HCT116 (cell line): Measurements from ENCODE around the gene GRM4. TPM values are rescaled to one million over a fixed set of nuclear protein-coding genes. Genes with fewer than 3 reads are reported as not detected.

Experiments
- ATAC-seq: fragments of 200-7000 bp; cut with Tn5 transposase; 2 replicates; pipeline ENCODE4 v1.9.1; 2020; ENCODE audit warnings: mild to moderate bottlenecking, moderate library complexity
- BruUV-seq: library from RNA; stranded (reverse); fragments of 400-500 nt; replicated peaks from 2 replicates; lab custom pipeline; 2021; lab: Mats Ljungman, UMichigan
- CTCF ChIA-PET: fragments of 300-600 bp; sonication (Branson Sonifier 250); formaldehyde crosslinking; loops from one replicate; lab custom pipeline; 2021; ENCODE audit warnings: antibody characterized with exemption; lab: Charles Lee
- POLR2A ChIA-PET: fragments of 300-600, 350-600 bp; sonication (Branson Sonifier 250); formaldehyde crosslinking; loops from one replicate; lab custom pipeline; 2021; ENCODE audit warnings: antibody characterized with exemption; lab: Charles Lee
- RAD21 ChIA-PET, 2 experiments: fragments of 300-600 bp; sonication (Branson Sonifier 250); formaldehyde crosslinking; loops; one replicate each; lab custom pipeline; 2023; ENCODE audit warnings: low total read pairs in 2 of 2; ENCODE audit not compliant: uncharacterized antibody in 2 of 2, unreplicated experiment in 2 of 2, low non-redundant PET in 1 of 2; lab: Charles Lee
- DNase-seq: peaks from one replicate; pipeline ENCODE4 v3.0.0-alpha.2; 2010; ENCODE audit warnings: low read depth, low spot score
- H2AFZ ChIP-seq: fragments of 200-600 bp; shearing (Covaris generic), sonication (generic); 2 replicates; pipeline ENCODE4 v1.6.1; 2017; ENCODE audit warnings: low read depth, mixed run types, mixed read lengths, antibody characterized with exemption, low read length; ENCODE audit not compliant: poor library complexity, severe bottlenecking
- H3K27ac ChIP-seq: 2 replicates; pipeline ENCODE4 v1.5.1; 2012; ENCODE audit warnings: low read depth, low read length
- H3K27me3 ChIP-seq: fragments of 200-600 bp; sonication (generic); 2 replicates; pipeline ENCODE4 v1.6.1; 2016; ENCODE audit warnings: mixed run types, low read length, mixed read lengths; ENCODE audit not compliant: insufficient read depth
- H3K36me3 ChIP-seq, 2 experiments: fragments of 200-500 bp in 1 of 2; fragments of 200-600 bp in 1 of 2; sonication (Bioruptor generic) in 1 of 2; sonication (generic) in 1 of 2; 2 replicates each; pipeline versions ENCODE4 v1.5.1 to v1.6.1; 2014 to 2016; ENCODE audit warnings: low read length in 2 of 2, inconsistent platforms in 1 of 2, mixed read lengths in 1 of 2, mixed run types in 1 of 2; ENCODE audit not compliant: insufficient read depth in 2 of 2, control insufficient read depth in 1 of 2
- H3K4me1 ChIP-seq, 2 experiments: fragments of 200-600 bp in 1 of 2; sonication (generic) in 1 of 2; 2 replicates each; pipeline versions ENCODE4 v1.5.1 to v1.6.1; 2012 to 2017; ENCODE audit warnings: low read length in 2 of 2, inconsistent platforms in 1 of 2, mild to moderate bottlenecking in 1 of 2, mixed read lengths in 1 of 2, mixed run types in 1 of 2, moderate library complexity in 1 of 2; ENCODE audit not compliant: insufficient read depth in 2 of 2, control insufficient read depth in 1 of 2
- H3K4me2 ChIP-seq: fragments of 200-600 bp; sonication (generic); 2 replicates; pipeline ENCODE4 v1.6.1; 2017; ENCODE audit warnings: mixed run types, low read length, mixed read lengths
- H3K4me3 ChIP-seq, 2 experiments: fragments of 200-600 bp in 1 of 2; sonication (generic) in 1 of 2; replicated peaks in 1 of 2; 2 replicates each; pipeline ENCODE4 v1.5.1; 2011 to 2016; ENCODE audit warnings: low read length in 2 of 2, control low read depth in 1 of 2, low read depth in 1 of 2, mild to moderate bottlenecking in 1 of 2, mixed read lengths in 1 of 2, mixed run types in 1 of 2
- H3K79me2 ChIP-seq: fragments of 200-600 bp; sonication (generic); 2 replicates; pipeline ENCODE4 v1.6.1; 2017; ENCODE audit warnings: mild to moderate bottlenecking, mixed run types, low read length, moderate library complexity, mixed read lengths; ENCODE audit not compliant: insufficient read depth
- H3K9ac ChIP-seq: fragments of 200-600 bp; sonication (generic); 2 replicates; pipeline ENCODE4 v1.6.1; 2016; ENCODE audit warnings: low read length, mixed read lengths
- H3K9me2 ChIP-seq: fragments of 200-600 bp; sonication (generic), shearing (Covaris generic); 2 replicates; pipeline ENCODE4 v1.6.1; 2017; ENCODE audit warnings: mixed run types, mild to moderate bottlenecking, moderate library complexity; ENCODE audit not compliant: insufficient read depth
- H3K9me3 ChIP-seq, 2 experiments: fragments of 200-500 bp in 1 of 2; fragments of 200-600 bp in 1 of 2; sonication (Bioruptor generic) in 1 of 2; sonication (generic) in 1 of 2; 2 replicates each; pipeline ENCODE4 v1.6.1; 2014 to 2017; ENCODE audit warnings: low read length in 2 of 2, mixed read lengths in 2 of 2, inconsistent platforms in 1 of 2, low read depth in 1 of 2, mild to moderate bottlenecking in 1 of 2, mixed run types in 1 of 2, moderate library complexity in 1 of 2; ENCODE audit not compliant: control insufficient read depth in 1 of 2, insufficient read depth in 1 of 2
- H4K20me1 ChIP-seq: fragments of 200-600 bp; sonication (generic), shearing (Covaris generic); 2 replicates; pipeline ENCODE4 v1.6.1; 2017; ENCODE audit warnings: mixed run types, mild to moderate bottlenecking, moderate library complexity; ENCODE audit not compliant: insufficient read depth
- CBX3 ChIP-seq: IDR thresholded peaks from 2 replicates; pipeline ENCODE4 v1.6.1; 2012; ENCODE audit warnings: low read depth
- CEBPB ChIP-seq: IDR thresholded peaks from 2 replicates; pipeline ENCODE4 v1.6.1; 2012; ENCODE audit warnings: low read depth
- EGR1 ChIP-seq: IDR thresholded peaks from 2 replicates; pipeline ENCODE4 v1.6.1; 2012; ENCODE audit warnings: low read depth
- ELF1 ChIP-seq: IDR thresholded peaks from 2 replicates; pipeline ENCODE4 v1.6.1; 2012; ENCODE audit warnings: low read depth, borderline replicate concordance
- EZH2phosphoT487 ChIP-seq: fragments of 200-600 bp; IDR thresholded peaks from 2 replicates; pipeline ENCODE4 v1.6.1; 2018; ENCODE audit warnings: antibody characterized with exemption, borderline replicate concordance
- FOSL1 ChIP-seq: IDR thresholded peaks from 2 replicates; pipeline ENCODE4 v1.6.1; 2012; ENCODE audit warnings: low read depth
- JUND ChIP-seq: IDR thresholded peaks from 2 replicates; pipeline ENCODE4 v1.6.1; 2012
- POLR2A ChIP-seq: IDR thresholded peaks from 2 replicates; pipeline ENCODE4 v1.7.0; 2011; ENCODE audit warnings: borderline replicate concordance; ENCODE audit not compliant: insufficient read depth, insufficient read length; ENCODE audit errors: extremely low read depth
- RAD21 ChIP-seq: IDR thresholded peaks from 2 replicates; pipeline ENCODE4 v1.6.1; 2012; ENCODE audit warnings: low read depth, mild to moderate bottlenecking
- SP1 ChIP-seq: IDR thresholded peaks from 2 replicates; pipeline ENCODE4 v1.6.1; 2012; ENCODE audit warnings: low read depth
- SRF ChIP-seq: IDR thresholded peaks from 2 replicates; pipeline ENCODE4 v1.6.1; 2012; ENCODE audit warnings: low read depth
- YY1 ChIP-seq: IDR thresholded peaks from 2 replicates; pipeline ENCODE4 v1.6.1; 2011; ENCODE audit warnings: low read length, low read depth, moderate library complexity, mild to moderate bottlenecking; ENCODE audit not compliant: insufficient replicate concordance; ENCODE audit errors: extremely low read depth
- ZNF274 ChIP-seq: fragments of 200-500 bp; sonication (Bioruptor generic); IDR thresholded peaks from 2 replicates; pipeline ENCODE4 v1.6.1; 2014; ENCODE audit warnings: mild to moderate bottlenecking, low read depth, low read length, inconsistent platforms
- intact Hi-C: fragments of 100-400 bp; cut with micrococcal nuclease; formaldehyde crosslinking; loops from 2 replicates; pipeline ENCODE4 v1.10.0; 2022
- total RNA-seq: library from RNA; stranded (reverse); gene quantifications from one replicate; pipeline ENCODE4 v1.2.1, GENCODE V29; 2021; ENCODE audit not compliant: unreplicated experiment
- TF ChIP-seq, protein P1 (sequence below): IDR thresholded peaks from 2 replicates; pipeline ENCODE4 v1.6.1; 2011; ENCODE audit warnings: mild to moderate bottlenecking, low read length, moderate library complexity; ENCODE audit not compliant: insufficient replicate concordance; ENCODE audit errors: extremely low read depth
- TF ChIP-seq, protein P2 (sequence below), 3 experiments: fragments of 200-600 bp in 1 of 3; sonication (generic) in 1 of 3; IDR thresholded peaks in 2 of 3; conservative IDR thresholded peaks in 1 of 3; 2 replicates each; pipeline ENCODE4 v1.5.1; 2012 to 2017; ENCODE audit warnings: low read depth in 2 of 3, low read length in 2 of 3, antibody characterized with exemption in 1 of 3, borderline replicate concordance in 1 of 3, control low read depth in 1 of 3, mild to moderate bottlenecking in 1 of 3, mixed read lengths in 1 of 3, mixed run types in 1 of 3, moderate library complexity in 1 of 3; ENCODE audit not compliant: insufficient read depth in 1 of 3
- TF ChIP-seq, protein P3 (sequence below): IDR thresholded peaks from 2 replicates; pipeline ENCODE4 v1.6.1; 2012

The GRM4 gene
- total RNA-seq, 1 experiment from 2014 or later, result 2.6 TPM

DNA sequence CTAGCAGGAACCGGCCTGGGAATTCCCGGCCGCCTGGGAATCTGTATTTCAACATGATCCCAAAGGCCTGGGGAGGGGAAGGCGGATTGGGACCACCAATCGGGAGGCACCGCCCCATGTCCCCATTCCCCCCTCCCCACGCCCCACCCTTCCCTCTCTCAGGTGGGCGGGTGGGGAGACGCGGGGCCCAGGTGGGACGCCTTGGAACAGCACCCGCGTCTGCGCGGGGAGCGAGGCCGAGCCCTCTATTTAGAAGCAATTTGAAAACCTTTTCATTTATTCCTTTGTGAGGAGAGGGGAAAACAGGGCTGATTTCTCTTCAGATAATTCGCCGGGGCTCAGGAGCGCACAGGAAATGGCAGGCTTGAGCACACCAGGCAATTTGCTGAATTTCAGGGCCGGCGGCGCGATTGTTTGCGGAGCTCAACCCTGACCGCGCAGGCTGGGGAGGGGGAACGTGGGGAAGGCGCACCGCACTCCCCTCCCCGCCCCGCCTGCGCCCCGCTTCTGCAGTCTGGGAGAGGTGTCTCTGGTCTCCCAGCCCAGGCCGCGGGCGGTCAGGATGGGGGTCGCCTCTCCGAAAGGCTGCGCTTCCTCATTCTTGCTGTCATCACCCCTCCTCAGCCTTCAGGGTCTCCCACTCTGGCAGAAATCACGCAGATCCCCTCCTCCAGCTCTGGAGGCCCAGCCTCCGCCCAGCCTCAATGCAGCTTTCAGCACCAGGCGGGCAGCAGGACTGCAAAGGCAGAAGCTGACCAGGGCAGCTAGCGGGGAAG is 170.0 kb downstream of the GRM4 start (continued):
- TF ChIP-seq, protein P1, sequence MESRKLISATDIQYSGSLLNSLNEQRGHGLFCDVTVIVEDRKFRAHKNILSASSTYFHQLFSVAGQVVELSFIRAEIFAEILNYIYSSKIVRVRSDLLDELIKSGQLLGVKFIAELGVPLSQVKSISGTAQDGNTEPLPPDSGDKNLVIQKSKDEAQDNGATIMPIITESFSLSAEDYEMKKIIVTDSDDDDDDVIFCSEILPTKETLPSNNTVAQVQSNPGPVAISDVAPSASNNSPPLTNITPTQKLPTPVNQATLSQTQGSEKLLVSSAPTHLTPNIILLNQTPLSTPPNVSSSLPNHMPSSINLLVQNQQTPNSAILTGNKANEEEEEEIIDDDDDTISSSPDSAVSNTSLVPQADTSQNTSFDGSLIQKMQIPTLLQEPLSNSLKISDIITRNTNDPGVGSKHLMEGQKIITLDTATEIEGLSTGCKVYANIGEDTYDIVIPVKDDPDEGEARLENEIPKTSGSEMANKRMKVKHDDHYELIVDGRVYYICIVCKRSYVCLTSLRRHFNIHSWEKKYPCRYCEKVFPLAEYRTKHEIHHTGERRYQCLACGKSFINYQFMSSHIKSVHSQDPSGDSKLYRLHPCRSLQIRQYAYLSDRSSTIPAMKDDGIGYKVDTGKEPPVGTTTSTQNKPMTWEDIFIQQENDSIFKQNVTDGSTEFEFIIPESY, result no peak
- TF ChIP-seq, all 23 proteins: peak for 0

DNA sequence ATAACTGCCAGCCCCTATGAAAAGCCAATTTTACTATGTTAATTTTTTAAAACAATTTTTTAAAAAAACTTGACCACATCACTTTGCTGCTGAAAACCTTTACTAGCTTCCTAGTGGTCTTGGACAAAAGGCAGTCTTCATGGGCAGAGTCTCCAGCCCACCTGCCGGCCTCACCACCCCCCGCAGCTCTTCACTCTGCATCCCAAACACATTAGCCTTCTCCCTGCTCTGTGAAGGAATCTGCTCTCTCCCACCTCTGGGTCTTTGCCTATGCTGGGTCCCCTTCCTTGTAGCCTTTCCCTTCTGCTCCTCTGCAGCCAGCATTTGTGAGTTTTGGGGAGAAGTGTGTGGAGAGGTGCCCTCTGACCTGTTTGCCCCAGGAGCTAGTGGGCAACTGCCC is 171.4 kb downstream of the GRM4 start:
- H3K79me2 ChIP-seq, result no peaks in the 10 kb centered on the region
- RAD21 ChIA-PET, result no interaction called here
- no peaks in the 10 kb centered on the region for H3K27me3 ChIP-seq
- H3K9me2 ChIP-seq, result no peaks in the 10 kb centered on the region
- CTCF ChIA-PET, result no interaction called here
- H3K27ac ChIP-seq, result no peak overlapping the region
- ATAC-seq (no peak), DNase-seq (no peak)
- H2AFZ ChIP-seq, result no peak overlapping the region
- H3K9me3 ChIP-seq, result no peaks in the 10 kb centered on the region
- H3K4me2 ChIP-seq, result no peak overlapping the region
- BruUV-seq, result no TSS peak
- intact Hi-C loops, result no loop called here
- POLR2A ChIA-PET, result no interaction called here
- peaks cover 0 to 3% of the 10 kb centered on the region in 2 experiments; a peak in 1 of 4 replicates for H3K4me1 ChIP-seq
- H3K4me3 ChIP-seq, result no peak overlapping the region
- no peaks in the 10 kb centered on the region for H3K36me3 ChIP-seq
- no peak overlapping the region for H3K9ac ChIP-seq
- no peaks in the 10 kb centered on the region for H4K20me1 ChIP-seq
- TF ChIP-seq SRF (no peak), SP1 (no peak), CEBPB (no peak), ELF1 (no peak), CBX3 (no peak), EGR1 (no peak), ZNF274 (no peak), JUND (no peak), FOSL1 (no peak), YY1 (no peak), EZH2phosphoT487 (no peak), POLR2A (no peak), RAD21 (no peak)
- TF ChIP-seq, protein P2, sequence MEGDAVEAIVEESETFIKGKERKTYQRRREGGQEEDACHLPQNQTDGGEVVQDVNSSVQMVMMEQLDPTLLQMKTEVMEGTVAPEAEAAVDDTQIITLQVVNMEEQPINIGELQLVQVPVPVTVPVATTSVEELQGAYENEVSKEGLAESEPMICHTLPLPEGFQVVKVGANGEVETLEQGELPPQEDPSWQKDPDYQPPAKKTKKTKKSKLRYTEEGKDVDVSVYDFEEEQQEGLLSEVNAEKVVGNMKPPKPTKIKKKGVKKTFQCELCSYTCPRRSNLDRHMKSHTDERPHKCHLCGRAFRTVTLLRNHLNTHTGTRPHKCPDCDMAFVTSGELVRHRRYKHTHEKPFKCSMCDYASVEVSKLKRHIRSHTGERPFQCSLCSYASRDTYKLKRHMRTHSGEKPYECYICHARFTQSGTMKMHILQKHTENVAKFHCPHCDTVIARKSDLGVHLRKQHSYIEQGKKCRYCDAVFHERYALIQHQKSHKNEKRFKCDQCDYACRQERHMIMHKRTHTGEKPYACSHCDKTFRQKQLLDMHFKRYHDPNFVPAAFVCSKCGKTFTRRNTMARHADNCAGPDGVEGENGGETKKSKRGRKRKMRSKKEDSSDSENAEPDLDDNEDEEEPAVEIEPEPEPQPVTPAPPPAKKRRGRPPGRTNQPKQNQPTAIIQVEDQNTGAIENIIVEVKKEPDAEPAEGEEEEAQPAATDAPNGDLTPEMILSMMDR (IDR thresholded peaks at IDR 0.05 in 2 of 3, conservative IDR thresholded peaks at IDR 0.05 in 1 of 3; ENCODE audit: borderline replicate concordance in 1 of 3, insufficient read depth in 1 of 3, low read depth in 2 of 3, low read length in 2 of 3), result no peak
- TF ChIP-seq, protein P3, sequence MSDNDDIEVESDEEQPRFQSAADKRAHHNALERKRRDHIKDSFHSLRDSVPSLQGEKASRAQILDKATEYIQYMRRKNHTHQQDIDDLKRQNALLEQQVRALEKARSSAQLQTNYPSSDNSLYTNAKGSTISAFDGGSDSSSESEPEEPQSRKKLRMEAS, result no peak
- TF ChIP-seq, protein P1, result no peak
